Skeletal muscle tissue (tissue), 4 donors: ENCODE measurements around the gene RARG. TPM values are rescaled to one million over a fixed set of nuclear protein-coding genes. Genes with fewer than 3 reads are reported as not detected.
"Not testable (repeated sequence)": the region's sequence is repeated elsewhere in the genome, so short reads cannot be mapped to it uniquely, and the experiment has no call there.

ENCODE experiments used
- H3K27ac ChIP-seq: one replicate; pipeline ENCODE4 v1.7.0; 2013; ENCODE audit warnings: mild to moderate bottlenecking, low read depth, low read length, inconsistent platforms
- H3K27me3 ChIP-seq, 3 donors: one replicate each; pipeline ENCODE4 v1.7.0; 2013; ENCODE audit warnings: low read length in 3 of 3; ENCODE audit not compliant: control insufficient read depth in 3 of 3, insufficient read depth in 3 of 3
- H3K36me3 ChIP-seq, 3 donors: one replicate each; pipeline ENCODE4 v1.7.0; 2013; ENCODE audit warnings: low read length in 3 of 3; ENCODE audit not compliant: control insufficient read depth in 3 of 3, insufficient read depth in 3 of 3
- H3K4me1 ChIP-seq, 3 donors: one replicate each; pipeline ENCODE4 v1.7.0; 2013; ENCODE audit warnings: low read length in 3 of 3, mild to moderate bottlenecking in 3 of 3; ENCODE audit not compliant: control insufficient read depth in 3 of 3, insufficient read depth in 3 of 3
- H3K4me3 ChIP-seq, 3 donors: one replicate each; pipeline ENCODE4 v1.7.0; 2013; ENCODE audit warnings: low read length in 3 of 3
- H3K9ac ChIP-seq, 3 donors: one replicate each; pipeline ENCODE4 v1.7.0; 2013; ENCODE audit warnings: low read length in 3 of 3, mild to moderate bottlenecking in 3 of 3, moderate library complexity in 2 of 3, low read depth in 1 of 3
- H3K9me3 ChIP-seq, 3 donors: one replicate each; pipeline ENCODE4 v1.7.0; 2013; ENCODE audit warnings: low read length in 3 of 3; ENCODE audit not compliant: control insufficient read depth in 3 of 3
- total RNA-seq: library from RNA; depleted of rRNA; stranded (reverse); fragments of >200 nt; gene quantifications from one replicate; pipeline ENCODE4 v1.2.3, GENCODE V29; 2014
- donor health status: Osteomylitis.

Gene RARG
- total RNA-seq, 1 donor from 2014 or later = 12.5 TPM

GRCh38 chr12:53185582-53186153, 46.3 kb downstream of the RARG start:
- Histone ChIP-seq H3K4me3 (no peak overlapping the region), H3K27me3 (no peaks in the 10 kb centered on the region), H3K4me1 (peaks cover 36 to 45% (median 36%) of the 10 kb centered on the region in 3 donors), H3K36me3 (peaks cover 51 to 71% (median 59%) of the 10 kb centered on the region in 3 donors), H3K27ac (no peak overlapping the region), H3K9ac (no peak overlapping the region), H3K9me3 (no peaks in the 10 kb centered on the region)

DNA sequence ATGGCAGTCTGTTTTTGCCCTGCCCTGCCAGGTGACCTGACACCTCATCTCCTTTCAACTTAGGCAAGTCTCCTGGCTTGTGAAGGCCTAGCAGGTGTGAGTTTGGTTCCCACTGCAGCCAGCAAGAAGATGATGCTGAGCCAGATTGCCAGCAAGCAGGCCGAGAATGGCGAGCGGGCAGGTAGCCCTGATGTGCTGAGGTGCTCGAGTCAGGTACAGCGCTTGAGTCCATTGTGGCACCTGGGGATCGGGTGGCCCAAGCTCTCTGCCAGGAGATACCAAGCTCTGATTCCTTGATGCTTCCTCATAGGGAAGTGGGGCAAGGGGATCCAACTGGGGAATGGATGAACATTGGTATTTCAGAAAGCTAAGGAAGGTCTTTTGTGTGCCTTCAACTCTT, 47.2 kb downstream of the RARG start:
- H3K36me3 ChIP-seq = peaks cover 51 to 71% (median 59%) of the 10 kb centered on the region in 3 donors
- no peaks in the 10 kb centered on the region for H3K9me3 ChIP-seq
- peaks cover 33 to 49% (median 38%) of the 10 kb centered on the region in 3 donors for H3K4me1 ChIP-seq
- peak overlapping the region in 1 of 3 donors; percentile 17 for H3K9ac ChIP-seq
- H3K27ac ChIP-seq = no peak overlapping the region
- H3K27me3 ChIP-seq = no peaks in the 10 kb centered on the region
- H3K4me3 ChIP-seq = no peak overlapping the region

- H3K27me3 ChIP-seq = no peaks in the 10 kb centered on the region
- peaks cover 43 to 57% (median 54%) of the 10 kb centered on the region in 3 donors for H3K36me3 ChIP-seq
- H3K27ac ChIP-seq = no peak overlapping the region
- peaks cover 38 to 52% (median 46%) of the 10 kb centered on the region in 3 donors for H3K4me1 ChIP-seq
- no peaks in the 10 kb centered on the region for H3K9me3 ChIP-seq
- peak overlapping the region; percentile 17 to 92 (median 91) for H3K4me3 ChIP-seq
- peak overlapping the region; percentile 0 to 46 (median 10) for H3K9ac ChIP-seq
Measured at GRCh38 chr12:53182903-53183302, 49.1 kb downstream of the RARG start.

DNA sequence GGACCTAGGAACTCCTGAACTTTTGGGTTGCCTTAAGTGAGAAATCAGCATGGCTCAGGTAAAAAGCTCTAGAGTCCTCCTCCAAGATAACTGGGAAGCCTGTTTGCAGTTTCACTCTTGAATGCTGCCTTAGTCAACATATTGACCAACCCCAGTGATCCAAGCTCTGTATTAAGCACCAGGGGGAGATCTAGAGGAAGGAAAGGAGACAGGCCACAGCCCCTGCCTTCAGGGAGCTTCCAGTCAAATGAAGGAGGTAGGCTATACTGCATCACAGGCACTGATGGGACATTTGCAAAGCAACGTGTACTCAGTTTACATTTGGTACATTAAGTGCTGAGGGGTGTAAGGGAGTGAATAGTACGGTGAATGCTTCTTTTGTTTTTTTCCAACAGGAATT, 50.1 kb downstream of the RARG start:
- H3K27me3 ChIP-seq = no peaks in the 10 kb centered on the region
- peaks cover 34 to 47% (median 46%) of the 10 kb centered on the region in 3 donors for H3K36me3 ChIP-seq
- H3K27ac ChIP-seq = no peak overlapping the region
- H3K4me1 ChIP-seq = peaks cover 38 to 49% (median 44%) of the 10 kb centered on the region in 3 donors
- H3K9me3 ChIP-seq = no peaks in the 10 kb centered on the region
- H3K9ac ChIP-seq = peak overlapping the region; percentile 85 to 96 (median 88)
- H3K4me3 ChIP-seq = peak overlapping the region; percentile 91 to 92 (median 92)

- H3K27me3 ChIP-seq = no peaks in the 10 kb centered on the region
- H3K27ac ChIP-seq = peak overlapping the region; percentile 92
- no peaks in the 10 kb centered on the region for H3K9me3 ChIP-seq
- H3K9ac ChIP-seq = peak overlapping the region; percentile 88 to 96 (median 91)
- peaks cover 26 to 39% (median 37%) of the 10 kb centered on the region in 3 donors for H3K36me3 ChIP-seq
- peak overlapping the region; percentile 92 for H3K4me3 ChIP-seq
- H3K4me1 ChIP-seq = peaks cover 38 to 48% (median 44%) of the 10 kb centered on the region in 3 donors
Measured at GRCh38 chr12:53180931-53181645, 50.9 kb downstream of the RARG start.

GRCh38 chr12:53180220-53180930, 51.6 kb downstream of the RARG start, which contains the start of the genes CSAD and ZNF740:
Gene CSAD (minus strand): TSS chr12:53180925. CDS start chr12:53173470, 7,455 bp downstream.
Gene ZNF740 (plus strand): TSS chr12:53180722. CDS start chr12:53181984, 1,262 bp downstream.
- peak within 1 kb of the TSS; percentile 92 for H3K27ac ChIP-seq
- H3K4me3 ChIP-seq = peak within 1 kb of the TSS; percentile 92
- H3K4me1 ChIP-seq = peaks cover 38 to 46% (median 44%) of the 10 kb centered on the region in 3 donors
- H3K9me3 ChIP-seq = no peaks in the 10 kb centered on the region
- peak within 1 kb of the TSS; percentile 91 to 98 (median 96) for H3K9ac ChIP-seq
- no peaks in the 10 kb centered on the region for H3K27me3 ChIP-seq
- peaks cover 19 to 32% (median 30%) of the 10 kb centered on the region in 3 donors for H3K36me3 ChIP-seq

DNA sequence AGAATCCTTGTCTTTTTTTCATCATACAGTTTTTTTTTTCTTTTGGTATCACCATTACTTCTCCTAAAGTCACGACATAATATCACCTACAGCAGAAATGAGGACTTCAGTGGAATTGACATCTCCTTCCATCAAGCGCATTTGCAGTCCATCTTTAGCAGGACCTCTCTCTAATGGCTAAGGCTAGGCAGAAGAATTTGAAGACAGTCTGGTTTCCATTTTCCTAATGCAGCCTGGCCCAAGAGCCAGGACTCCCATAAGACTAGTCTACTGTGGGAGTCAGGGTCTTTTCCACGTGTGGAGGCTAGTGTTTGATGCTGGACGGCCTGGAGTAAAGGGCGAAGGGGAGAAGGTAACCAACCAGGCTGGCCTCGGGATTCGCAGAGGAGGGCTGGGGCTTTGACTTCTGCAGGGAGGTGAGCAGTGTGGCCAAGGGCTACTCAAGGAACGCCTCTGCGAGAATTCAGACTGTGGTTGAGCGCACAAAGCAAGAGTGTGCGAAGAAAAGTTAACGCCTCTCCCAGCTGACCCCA, 52.3 kb downstream of the RARG start:
- Histone ChIP-seq H3K36me3 (peaks cover 12 to 26% (median 24%) of the 10 kb centered on the region in 3 donors), H3K9me3 (no peaks in the 10 kb centered on the region), H3K9ac (peak overlapping the region; percentile 91 to 98 (median 96)), H3K4me3 (peak overlapping the region; percentile 92), H3K4me1 (peaks cover 37 to 41% (median 40%) of the 10 kb centered on the region in 3 donors), H3K27me3 (no peaks in the 10 kb centered on the region), H3K27ac (peak overlapping the region; percentile 92)

GRCh38 chr12:53178803-53179202, 53.2 kb downstream of the RARG start:
- not testable (repeated sequence) for H3K9ac ChIP-seq, H3K27me3 ChIP-seq, H3K27ac ChIP-seq, H3K9me3 ChIP-seq, H3K4me3 ChIP-seq
- H3K36me3 ChIP-seq = peaks cover 8 to 20% (median 20%) of the 10 kb centered on the region in 3 donors
- H3K4me1 ChIP-seq = peaks cover 29 to 36% (median 32%) of the 10 kb centered on the region in 3 donors

DNA sequence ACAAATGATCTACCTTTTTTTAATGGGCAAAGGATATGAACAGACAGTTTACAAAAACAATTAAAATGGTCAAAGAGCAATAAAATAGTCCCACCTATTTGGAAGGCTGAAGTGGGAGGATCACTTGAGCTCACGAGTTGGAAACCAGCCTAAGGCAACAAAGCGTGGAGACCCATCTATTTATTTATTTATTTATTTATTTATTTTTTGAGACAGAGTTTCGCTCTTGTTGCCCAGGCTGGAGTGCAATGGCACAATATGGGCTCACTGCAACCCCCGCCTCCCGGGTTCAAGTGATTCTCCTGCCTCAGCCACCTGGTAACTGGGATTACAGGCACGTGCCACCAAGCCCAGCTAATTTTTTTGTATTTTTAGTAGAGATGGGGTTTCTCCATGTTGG, 54.6 kb downstream of the RARG start:
- Histone ChIP-seq H3K36me3 (peaks cover 11 to 15% (median 11%) of the 10 kb centered on the region in 3 donors), H3K4me1 (peaks cover 21 to 24% (median 22%) of the 10 kb centered on the region in 3 donors)
- H3K9me3 ChIP-seq, H3K9ac ChIP-seq, H3K27me3 ChIP-seq, H3K27ac ChIP-seq, H3K4me3 ChIP-seq: not testable (repeated sequence)
